ENCODE results near the gene IPO9.

IPO9 gene

GRCh38 chr1:201905234-201905890 lies 76.4 kb downstream of the IPO9 start:
- no peak for DNase-seq (ENCODE audit: low read depth in 2 of 2)

DNA sequence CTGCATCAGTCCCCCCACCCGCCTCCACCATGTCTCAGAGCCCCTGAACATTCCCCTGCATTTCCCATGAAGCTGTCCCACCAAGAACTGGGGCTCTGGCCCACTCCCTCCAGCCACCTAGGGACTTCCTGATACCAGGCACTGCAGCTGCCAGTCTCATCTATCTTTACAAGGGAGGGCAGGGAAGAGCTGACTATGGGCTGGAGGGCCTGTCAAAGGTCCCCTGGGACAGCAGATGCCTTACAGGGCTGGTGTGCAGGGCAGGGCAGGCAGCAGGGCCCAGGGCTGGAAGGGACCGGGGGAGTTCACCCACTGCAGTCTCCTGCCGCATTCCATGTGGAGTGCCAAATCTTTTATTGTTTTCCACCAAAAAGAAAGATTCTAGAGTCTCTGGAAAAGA lies 77.4 kb downstream of the IPO9 start:
- DNase-seq (ENCODE audit: low read depth in 2 of 2): no peak

DNA sequence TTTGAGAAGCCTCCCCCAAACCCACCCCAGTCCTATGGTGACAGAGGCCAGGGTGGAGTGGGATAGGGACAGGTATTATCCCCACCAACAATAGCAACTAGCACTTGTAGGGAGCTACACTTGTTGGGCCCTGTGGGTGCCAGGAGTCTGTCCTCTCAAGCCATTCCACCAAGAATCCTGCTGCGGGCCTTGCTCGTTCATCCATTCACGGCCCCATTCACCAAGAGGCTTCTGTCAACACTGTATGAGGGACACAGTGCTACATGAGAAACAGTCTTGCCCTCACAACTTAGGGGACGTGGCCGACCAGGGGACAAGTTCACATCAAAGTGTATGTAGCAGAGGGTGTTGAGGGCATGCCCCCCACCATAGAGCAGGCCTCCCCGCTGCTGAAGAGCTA lies 78.7 kb downstream of the IPO9 start:
- DNase-seq (ENCODE audit: low read depth in 2 of 2): no peak

- no peak for DNase-seq (ENCODE audit: low read depth in 2 of 2)
Observed at GRCh38 chr1:201911826-201912571, 83.0 kb downstream of the IPO9 start.

GRCh38 chr1:201912832-201913231 lies 83.9 kb downstream of the IPO9 start:
- no peak for DNase-seq (ENCODE audit: low read depth in 2 of 2)

GRCh38 chr1:201914456-201915235 lies 85.7 kb downstream of the IPO9 start:
- DNase-seq (ENCODE audit: low read depth in 2 of 2): no peak

DNA sequence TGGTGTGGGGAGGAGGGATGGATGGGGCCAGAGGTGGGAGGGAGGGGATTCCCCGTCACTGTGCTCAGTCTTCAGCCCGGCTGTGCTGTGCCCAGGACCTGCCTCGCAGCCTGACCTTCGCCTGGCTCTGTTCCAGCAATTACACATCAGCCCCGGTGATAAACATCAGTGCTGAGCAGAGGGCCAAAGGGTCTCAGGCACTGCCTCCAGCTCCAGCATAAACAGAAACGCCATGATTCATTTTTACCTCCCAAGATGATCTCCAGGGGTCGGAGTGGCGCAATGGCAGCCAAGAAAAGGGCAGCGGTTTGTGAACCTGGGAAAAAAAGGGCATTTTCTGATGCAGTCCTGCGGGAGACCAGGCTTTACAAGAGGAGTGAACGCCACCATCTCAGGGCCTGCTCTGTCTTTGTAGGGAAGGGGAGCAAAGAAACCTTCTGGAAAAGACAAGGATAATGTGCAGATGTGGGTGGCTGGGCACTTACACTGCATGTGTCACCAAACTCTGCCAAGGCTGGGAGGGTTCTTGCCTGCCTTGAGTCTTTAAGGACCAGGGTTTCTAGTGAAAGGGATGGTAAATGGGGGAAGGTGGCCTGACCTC lies 87.8 kb downstream of the IPO9 start:
- DNase-seq (ENCODE audit: low read depth in 2 of 2): no peak

DNA sequence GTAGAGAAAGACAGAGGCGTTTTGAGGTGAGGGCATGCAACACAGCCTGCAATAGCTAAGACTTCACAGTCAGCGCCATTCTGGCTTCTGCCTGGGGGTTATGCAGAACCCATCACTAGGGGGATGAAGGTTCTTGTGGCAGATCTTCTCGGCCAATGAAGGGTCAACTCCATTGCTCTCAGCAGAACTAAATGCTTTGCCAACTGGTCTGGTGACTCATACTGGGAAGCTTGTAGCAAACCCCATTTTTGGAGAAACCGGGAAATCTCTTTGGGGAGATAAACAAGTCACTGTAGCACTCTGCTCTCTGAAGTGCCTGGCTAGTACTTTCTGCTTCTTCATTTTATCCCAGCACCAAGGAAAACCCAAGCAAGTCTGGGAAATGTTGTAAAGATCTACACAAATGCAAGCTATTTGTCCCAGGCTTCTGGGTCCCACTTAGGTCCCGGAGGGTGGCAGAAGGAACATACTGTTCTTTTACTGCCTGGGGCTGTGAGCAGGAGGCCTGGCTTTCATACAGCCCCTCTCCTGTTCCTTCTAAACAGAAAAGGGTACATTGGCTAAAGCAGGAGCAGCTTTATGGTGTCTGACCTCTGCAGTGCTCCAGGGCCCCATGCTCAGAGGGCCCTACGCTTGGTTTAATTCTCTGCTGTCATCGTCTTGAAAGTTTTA lies 88.5 kb downstream of the IPO9 start:
- no peak for DNase-seq (ENCODE audit: low read depth in 2 of 2)

DNA sequence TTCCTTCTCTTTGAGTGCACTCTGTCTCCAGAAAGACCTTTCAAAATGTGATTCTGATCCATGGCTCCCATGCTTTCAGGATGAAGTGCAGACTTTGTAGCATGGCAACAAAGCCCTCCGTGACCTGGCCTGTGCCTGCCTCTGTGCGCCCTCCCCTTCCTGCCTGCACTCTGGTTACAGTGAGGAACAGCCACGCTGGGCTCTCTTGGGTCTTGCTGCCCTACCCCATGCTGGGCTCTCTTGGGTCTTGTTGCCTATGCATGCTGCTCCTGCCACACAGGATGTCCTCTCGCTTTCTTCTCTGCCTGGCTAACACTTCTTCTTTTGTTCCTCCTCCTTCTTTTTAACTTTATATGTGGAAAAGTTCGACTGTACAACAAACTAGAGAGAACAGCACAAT lies 89.4 kb downstream of the IPO9 start:
- DNase-seq (ENCODE audit: low read depth in 2 of 2): no peak

- no peak for DNase-seq (ENCODE audit: low read depth in 2 of 2)
Observed at GRCh38 chr1:201921952-201922558, 93.1 kb downstream of the IPO9 start.

DNA sequence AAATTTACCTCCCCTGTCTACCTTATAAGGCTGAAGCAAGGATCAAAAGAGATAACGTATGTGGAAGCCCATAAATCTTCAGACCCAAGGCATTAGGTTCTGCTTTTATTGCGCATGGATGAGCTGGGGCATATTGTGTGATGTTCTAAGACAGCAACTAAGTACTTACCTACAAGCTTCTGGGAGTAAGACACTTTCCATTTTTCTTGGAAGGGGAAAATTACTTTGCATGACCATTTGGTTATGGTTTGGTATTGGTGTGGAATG lies 96.3 kb downstream of the IPO9 start:
- no peak for DNase-seq (ENCODE audit: low read depth in 2 of 2)

GRCh38 chr1:201925981-201926645 lies 97.2 kb downstream of the IPO9 start:
- no peak for DNase-seq (ENCODE audit: low read depth in 2 of 2)

DNA sequence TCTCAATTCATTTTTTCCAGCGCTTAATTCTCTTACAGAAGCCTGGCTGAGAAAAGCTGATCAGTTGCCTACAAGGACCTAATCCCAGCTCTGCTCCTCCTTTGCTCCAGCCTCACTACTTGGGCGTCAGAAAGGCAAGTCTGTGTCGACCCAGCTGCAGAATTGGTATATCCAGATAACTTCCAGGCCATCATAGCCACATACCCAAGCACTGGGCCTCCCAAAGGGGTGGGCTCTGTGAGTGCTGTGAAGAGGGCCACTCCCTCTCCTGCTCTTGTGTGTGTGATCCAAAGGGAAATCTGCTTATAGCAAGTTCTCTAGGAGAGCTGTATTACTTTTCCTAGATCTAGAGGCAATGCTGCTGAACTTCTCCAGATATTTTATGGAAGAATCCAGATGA lies 99.3 kb downstream of the IPO9 start:
- no peak for DNase-seq (ENCODE audit: low read depth in 2 of 2)

DNA sequence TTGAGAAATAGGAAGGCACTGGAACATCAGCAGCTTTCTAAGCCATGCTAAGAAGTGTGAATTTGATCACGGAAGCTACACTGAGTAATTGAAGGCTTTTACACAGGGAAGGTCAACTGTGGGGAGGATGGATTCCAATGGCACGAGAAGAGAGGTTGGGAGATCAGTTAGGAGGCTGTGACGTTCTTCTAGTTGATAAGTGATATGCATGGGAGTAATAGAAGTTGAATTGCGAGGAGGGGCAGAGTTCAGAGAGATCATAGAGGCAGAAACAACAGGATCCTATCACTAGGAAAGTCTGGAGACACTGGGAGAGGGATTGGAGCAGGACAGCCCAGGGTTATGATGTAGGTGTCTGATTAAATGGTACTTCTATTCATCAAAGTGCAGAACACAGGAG lies 101.2 kb downstream of the IPO9 start:
- DNase-seq (ENCODE audit: low read depth in 2 of 2): no peak

DNA sequence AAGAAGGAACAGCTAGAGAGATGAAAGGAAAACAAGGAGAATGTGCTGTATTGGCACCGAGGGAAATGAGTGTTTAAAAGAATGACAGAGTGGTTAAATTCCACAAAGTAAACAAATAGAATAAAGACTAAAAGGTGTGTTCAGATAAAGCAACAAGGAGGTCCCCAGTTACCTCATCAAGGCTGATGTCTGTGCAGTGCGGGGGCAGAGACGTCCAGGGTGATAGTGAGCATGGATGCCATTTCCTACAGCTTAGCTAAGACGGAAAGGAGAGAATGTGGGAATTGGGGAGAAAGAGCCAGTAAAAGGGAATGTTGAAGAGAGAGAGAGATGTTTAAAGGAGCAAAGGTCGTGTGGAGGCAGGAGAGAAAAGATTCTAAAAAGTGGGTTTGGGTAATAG lies 101.8 kb downstream of the IPO9 start:
- no peak for DNase-seq (ENCODE audit: low read depth in 2 of 2)

All from activated CD4-positive, alpha-beta T cell treated with anti-CD3 and anti-CD28 coated beads for 24 hours (primary cell).